A549 treated with ZK216348 at 1 μM for 4 hours (cell line): ENCODE data around the gene PDHB. TPM values are rescaled to one million over a fixed set of nuclear protein-coding genes. Genes with fewer than 3 reads are reported as not detected.

Source experiments
- total RNA-seq: library from RNA; stranded (reverse); fragments of 200-300 nt; extraction: Qiagen RNA extraction; gene quantifications from 5 replicates; pipeline ENCODE4 v1.2.3, GENCODE V29; 2022; ENCODE audit warnings: low read depth

PDHB gene
- 51.7 to 63.9 TPM (median 58.5 TPM) in 5 replicates for total RNA-seq

DNA sequence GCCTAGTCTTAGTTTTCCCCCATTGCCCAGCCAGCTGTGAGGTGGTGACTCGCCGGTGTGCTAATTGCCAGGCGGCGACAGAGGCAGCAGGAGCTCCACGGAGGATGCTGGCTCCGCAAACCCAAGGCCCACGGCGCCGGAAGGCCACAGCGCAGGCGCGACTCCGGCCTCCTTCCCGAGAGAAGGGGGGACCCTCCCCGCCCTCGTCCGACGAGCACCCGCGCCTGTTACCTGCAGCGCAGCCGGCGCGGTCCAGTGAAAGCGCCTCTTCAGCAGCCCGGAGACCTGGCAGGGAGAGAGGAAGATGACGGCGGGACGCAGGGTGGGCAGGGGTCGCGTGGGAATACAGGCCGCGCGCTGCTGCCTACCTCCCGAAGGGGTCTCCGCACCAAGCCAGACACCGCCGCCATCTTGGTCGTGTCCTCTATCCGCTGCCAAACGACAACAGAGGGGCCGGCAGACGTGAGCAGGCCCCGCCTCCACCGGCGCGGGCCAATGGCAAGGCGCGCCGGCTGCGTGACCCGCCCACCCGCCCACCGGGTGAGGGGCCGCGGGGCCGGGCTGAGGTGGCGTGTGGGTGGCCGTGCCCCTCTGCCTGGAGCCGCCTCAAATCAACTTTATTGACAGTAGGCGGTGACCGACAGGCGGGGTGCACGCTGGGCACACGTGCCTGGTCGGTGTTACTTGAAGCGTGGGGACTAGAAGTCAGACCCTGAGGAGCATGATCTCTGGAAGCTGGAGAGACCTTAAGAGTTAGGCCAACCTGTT lies at the start of gene PDHB:
Gene PDHB, minus strand, starts transcription at position 433 of the 768 bp plus-strand sequence. Its CDS starts 23 bp downstream, at position 410.

Other genes with a start within 250 kb of the PDHB start
- gene DNASE1L3, start 222.9 kb downstream of the PDHB start, total RNA-seq = not detected in 5 replicates
- gene ABHD6, start 196.0 kb downstream of the PDHB start, total RNA-seq = 9.3 to 11.9 TPM (median 11.4 TPM) in 5 replicates
- gene RPP14, start 127.6 kb downstream of the PDHB start, total RNA-seq = 9.6 to 11.4 TPM (median 10.5 TPM) in 5 replicates
- 6.0 to 8.3 TPM (median 7.5 TPM) in 5 replicates for gene HTD2, start 127.3 kb downstream of the PDHB start, total RNA-seq
- 3.8 to 7.5 TPM (median 5.9 TPM) in 5 replicates for gene PXK, start 100.9 kb downstream of the PDHB start, total RNA-seq
- gene KCTD6, start 58.3 kb upstream of the PDHB start, total RNA-seq = 5.1 to 9.5 TPM (median 8.0 TPM) in 5 replicates
- 7.4 to 11.4 TPM (median 8.2 TPM) in 5 replicates for gene ACOX2, start 103.4 kb upstream of the PDHB start, total RNA-seq
- gene FAM107A, start 143.6 kb upstream of the PDHB start, total RNA-seq = 0.13 TPM in 1 of 5 replicates, not detected in the others
- gene FAM3D, start 232.9 kb upstream of the PDHB start, total RNA-seq = 0.13 TPM in 1 of 5 replicates, not detected in the others